ENCODE data around the gene PPP2R3A.
"Not testable (repeated sequence)": the region's sequence is repeated elsewhere in the genome, so short reads cannot be mapped to it uniquely, and the experiment has no call there.

Gene PPP2R3A

DNA sequence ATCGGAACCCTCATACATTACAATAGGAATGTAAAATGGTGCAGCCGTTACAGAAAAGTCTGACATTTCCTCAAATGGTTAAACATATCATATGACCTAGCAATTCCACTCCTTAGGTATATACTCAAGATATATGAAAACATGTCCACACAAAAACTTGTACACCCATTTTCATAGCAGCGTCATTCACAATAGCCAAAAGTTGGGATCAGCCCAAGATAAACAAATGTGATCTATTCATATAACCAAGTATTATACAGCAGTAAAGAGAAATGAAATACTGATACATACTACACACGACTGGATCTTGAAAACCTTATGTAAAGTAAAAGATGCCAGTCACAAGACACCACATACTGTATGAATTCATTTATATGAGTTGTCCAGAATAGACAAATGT, 128.2 kb downstream of the PPP2R3A start:
- no peak for DNase-seq (ENCODE audit: low read depth)
- TF ChIP-seq CTCF (IDR thresholded peaks at IDR 0.05; ENCODE audit: low read depth, low read length, missing control alignments): no peak
- H3K4me3 ChIP-seq (ENCODE audit: low read depth, low read length): no peak overlapping the region

- H3K4me3 ChIP-seq (ENCODE audit: low read depth, low read length): no peak overlapping the region
- no peak for DNase-seq (ENCODE audit: low read depth)
- no peak for TF ChIP-seq CTCF (IDR thresholded peaks at IDR 0.05; ENCODE audit: low read depth, low read length, missing control alignments)
Observed at GRCh38 chr3:136105044-136105443, 139.5 kb downstream of the PPP2R3A start.

DNA sequence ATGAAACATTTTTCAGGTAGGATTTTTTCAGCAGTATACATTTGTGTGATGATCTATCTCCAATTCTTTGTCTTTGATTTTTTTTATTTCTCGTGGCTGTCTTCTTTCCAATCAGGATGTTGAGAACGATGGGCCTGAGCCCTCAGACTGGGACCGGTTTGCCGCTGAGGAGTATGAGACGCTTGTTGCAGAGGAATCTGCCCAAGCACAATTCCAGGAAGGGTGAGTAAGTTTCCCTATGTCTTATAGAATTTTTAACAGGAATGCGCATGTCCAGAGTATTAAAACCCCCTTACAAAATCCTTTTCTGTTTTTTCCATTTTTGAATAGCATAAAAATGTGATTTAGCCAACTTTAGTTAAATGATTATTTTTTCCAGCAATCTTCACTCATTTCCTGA, 140.6 kb downstream of the PPP2R3A start:
- TF ChIP-seq CTCF (IDR thresholded peaks at IDR 0.05; ENCODE audit: low read depth, low read length, missing control alignments): no peak
- no peak for DNase-seq (ENCODE audit: low read depth)
- H3K4me3 ChIP-seq (ENCODE audit: low read depth, low read length): no peak overlapping the region

DNA sequence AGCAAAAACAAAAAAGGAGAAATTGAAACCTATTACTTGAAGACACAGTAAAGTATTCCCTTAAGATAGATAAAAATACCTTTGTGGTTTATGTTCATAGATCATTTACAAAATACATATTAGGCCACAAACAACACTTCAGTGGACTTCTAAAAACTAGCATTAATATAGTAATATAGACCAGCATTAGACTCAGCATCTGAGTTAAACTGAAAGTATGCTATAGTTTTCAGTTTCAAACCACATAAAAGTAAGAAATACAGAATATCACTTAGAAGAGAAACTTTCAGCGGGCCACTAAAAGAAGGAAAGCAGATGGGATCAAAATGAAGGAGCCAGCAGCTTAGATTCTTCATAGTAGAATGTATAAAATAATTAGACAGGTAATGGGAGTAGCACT, 144.0 kb downstream of the PPP2R3A start:
- no peak overlapping the region for H3K4me3 ChIP-seq (ENCODE audit: low read depth, low read length)
- no peak for TF ChIP-seq CTCF (IDR thresholded peaks at IDR 0.05; ENCODE audit: low read depth, low read length, missing control alignments)
- DNase-seq (ENCODE audit: low read depth): no peak

GRCh38 chr3:136110481-136110880, 145.0 kb downstream of the PPP2R3A start:
- DNase-seq (ENCODE audit: low read depth): no peak
- no peak overlapping the region for H3K4me3 ChIP-seq (ENCODE audit: low read depth, low read length)
- TF ChIP-seq CTCF (IDR thresholded peaks at IDR 0.05; ENCODE audit: low read depth, low read length, missing control alignments): no peak

DNA sequence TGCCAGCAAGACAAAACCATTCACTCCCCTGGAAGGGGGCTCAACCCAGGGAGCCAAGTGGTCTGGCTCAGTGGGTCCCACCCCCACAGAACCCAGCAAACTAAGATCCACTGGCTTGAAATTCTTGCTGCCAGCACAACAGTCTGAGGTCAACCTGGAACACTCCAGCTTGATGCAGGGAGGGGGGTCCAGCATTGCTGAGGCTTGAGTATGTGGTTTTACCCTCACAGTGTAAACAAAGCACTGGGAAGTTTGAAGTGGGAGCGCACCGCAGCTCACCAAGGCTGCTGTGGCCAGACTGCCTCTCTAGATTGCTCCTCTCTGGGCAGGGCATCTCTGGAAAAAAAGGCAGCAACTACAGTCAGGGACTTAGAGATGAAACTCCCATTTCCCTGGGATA, 148.9 kb downstream of the PPP2R3A start:
- DNase-seq (ENCODE audit: low read depth): no peak
- no peak for TF ChIP-seq CTCF (IDR thresholded peaks at IDR 0.05; ENCODE audit: low read depth, low read length, missing control alignments)
- H3K4me3 ChIP-seq (ENCODE audit: low read depth, low read length): no peak overlapping the region

DNA sequence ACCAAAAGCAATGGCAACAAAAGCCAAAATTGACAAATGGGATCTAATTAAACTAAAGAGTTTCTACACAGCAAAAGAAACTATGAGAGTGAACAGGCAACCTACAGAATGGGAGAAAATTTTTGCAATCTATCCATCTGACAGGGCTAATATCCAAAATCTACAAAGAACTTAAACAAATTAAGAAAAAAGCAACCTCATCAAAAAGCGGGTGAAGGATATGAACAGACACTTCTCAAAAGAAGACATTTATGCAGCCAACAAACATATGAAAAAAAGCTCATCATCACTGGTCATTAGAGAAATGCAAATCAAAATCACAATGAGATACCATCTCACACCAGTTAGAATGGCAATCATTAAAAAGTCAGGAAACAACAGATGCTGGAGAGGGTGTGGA, 153.8 kb downstream of the PPP2R3A start:
- not testable (repeated sequence) for H3K4me3 ChIP-seq (ENCODE audit: low read depth, low read length); DNase-seq (ENCODE audit: low read depth)

DNA sequence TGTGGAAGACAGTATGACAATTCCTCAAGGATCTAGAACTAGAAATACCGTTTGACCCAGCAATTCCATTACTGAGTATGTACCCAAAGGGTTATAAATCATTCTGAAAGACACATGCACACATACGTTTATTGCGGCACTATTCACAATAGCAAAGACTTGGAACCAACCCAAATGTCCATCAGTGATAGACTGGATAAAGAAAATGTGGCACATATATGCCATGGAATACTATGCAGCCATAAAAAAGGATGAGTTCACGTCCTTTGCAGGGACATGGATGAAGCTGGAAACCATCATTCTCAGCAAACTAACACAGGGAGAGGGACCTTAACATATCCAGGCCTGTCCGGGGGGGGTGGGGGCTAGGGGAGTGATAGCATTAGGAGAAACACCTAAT, 154.3 kb downstream of the PPP2R3A start:
- H3K4me3 ChIP-seq (ENCODE audit: low read depth, low read length); DNase-seq (ENCODE audit: low read depth): not testable (repeated sequence)
